B cell (primary cell): ENCODE data around the gene IRF8. TPM values are rescaled to one million over a fixed set of nuclear protein-coding genes. Genes with fewer than 3 reads are reported as not detected.

ENCODE experiments used
- ATAC-seq: fragments of 200-7000 bp; cut with Tn5 transposase; one replicate; pipeline ENCODE4 v1.10.0; 2021; ENCODE audit warnings: low read depth, mild to moderate bottlenecking, moderate number of reproducible peaks, moderate library complexity
- CTCF ChIA-PET: fragments of 350-600 bp; sonication (Branson Sonifier 250); formaldehyde crosslinking; loops from one replicate; lab custom pipeline; 2021; ENCODE audit warnings: antibody characterized with exemption, inconsistent platforms; lab: Charles Lee
- POLR2A ChIA-PET: fragments of 350-600 bp; sonication (Branson Sonifier 250); formaldehyde crosslinking; loops from one replicate; lab custom pipeline; 2021; ENCODE audit warnings: antibody characterized with exemption; lab: Charles Lee
- DNase-seq: peaks from one replicate; pipeline ENCODE4 v3.0.0; 2013
- H2AFZ ChIP-seq: 2 replicates; pipeline ENCODE4 v1.6.1; 2012; ENCODE audit warnings: mild to moderate bottlenecking, low read depth, low read length; ENCODE audit not compliant: insufficient read depth, poor library complexity, severe bottlenecking
- H3K27ac ChIP-seq, 2 donors: 1 replicate in 1 of 2; 2 replicates in 1 of 2; pipeline ENCODE4 v1.5.1; 2012 to 2013; ENCODE audit warnings: low read length in 2 of 2, mild to moderate bottlenecking in 2 of 2, moderate library complexity in 1 of 2
- H3K27me3 ChIP-seq, 4 experiments: fragments of 200-600 bp in 1 of 4; sonication (generic) in 1 of 4; replicated peaks in 1 of 4; 1 replicate in 2 of 4; 2 replicates in 2 of 4; pipeline versions ENCODE4 v1.6.1 to v1.7.0; 2013 to 2016; ENCODE audit warnings: low read length in 3 of 4, mild to moderate bottlenecking in 2 of 4, mixed read lengths in 1 of 4, moderate library complexity in 1 of 4; ENCODE audit not compliant: insufficient read depth in 4 of 4, control insufficient read depth in 3 of 4; ENCODE audit errors: control extremely low read depth in 1 of 4
- H3K36me3 ChIP-seq, 2 experiments: replicated peaks in 1 of 2; 1 replicate in 1 of 2; 2 replicates in 1 of 2; pipeline versions ENCODE4 v1.6.1 to v1.7.1; 2013; ENCODE audit warnings: low read length in 1 of 2; ENCODE audit not compliant: insufficient read depth in 2 of 2, control insufficient read depth in 1 of 2; ENCODE audit errors: control extremely low read depth in 1 of 2, extremely low read depth in 1 of 2
- H3K4me1 ChIP-seq, 2 donors: fragments of 200-600 bp in 1 of 2; sonication (generic) in 1 of 2; 1 replicate in 1 of 2; 2 replicates in 1 of 2; pipeline versions ENCODE4 v1.5.1 to v1.6.1; 2013 to 2017; ENCODE audit warnings: low read length in 2 of 2; ENCODE audit not compliant: control insufficient read depth in 2 of 2, insufficient read depth in 2 of 2
- H3K4me2 ChIP-seq: replicated peaks from 2 replicates; pipeline ENCODE3; 2012; ENCODE audit warnings: mild to moderate bottlenecking, low read depth, low read length; ENCODE audit not compliant: poor library complexity, severe bottlenecking
- H3K4me3 ChIP-seq, 5 experiments: fragments of 200-600 bp in 1 of 5; sonication (generic) in 1 of 5; 1 replicate in 3 of 5; 2 replicates in 2 of 5; pipeline versions ENCODE4 v1.5.1 to v1.7.0; 2011 to 2016; ENCODE audit warnings: low read length in 4 of 5, mild to moderate bottlenecking in 4 of 5, low read depth in 2 of 5, control low read depth in 1 of 5, moderate library complexity in 1 of 5; ENCODE audit not compliant: insufficient read depth in 1 of 5; ENCODE audit errors: control extremely low read depth in 1 of 5, extremely low read depth in 1 of 5
- H3K79me2 ChIP-seq: fragments of 200-600 bp; sonication (generic); one replicate; pipeline ENCODE4 v1.6.0; 2016; ENCODE audit warnings: low read length; ENCODE audit not compliant: control insufficient read depth, insufficient read depth
- H3K9ac ChIP-seq: fragments of 200-600 bp; sonication (generic); 2 replicates; pipeline ENCODE4 v1.6.1; 2017; ENCODE audit warnings: mild to moderate bottlenecking, low read length, moderate library complexity
- H3K9me3 ChIP-seq, 3 donors: one replicate each; pipeline versions ENCODE4 v1.6.1 to v1.7.1; 2013; ENCODE audit warnings: low read length in 2 of 3; ENCODE audit not compliant: control insufficient read depth in 2 of 3, insufficient read depth in 1 of 3; ENCODE audit errors: control extremely low read depth in 1 of 3
- H4K20me1 ChIP-seq: 2 replicates; pipeline ENCODE4 v1.6.0; 2012; ENCODE audit warnings: mild to moderate bottlenecking, low read length; ENCODE audit not compliant: insufficient read depth, control insufficient read depth, poor library complexity, severe bottlenecking
- H3K27ac Mint-ChIP-seq: one replicate; pipeline ENCODE4 v1.8.0; 2021; ENCODE audit warnings: mixed read lengths
- H3K27me3 Mint-ChIP-seq: one replicate; pipeline ENCODE4 v1.8.0; 2021; ENCODE audit warnings: mixed read lengths
- H3K4me1 Mint-ChIP-seq: one replicate; pipeline ENCODE4 v1.8.0; 2021; ENCODE audit warnings: mixed read lengths
- H3K4me3 Mint-ChIP-seq: one replicate; pipeline ENCODE4 v1.8.0; 2021; ENCODE audit warnings: mixed read lengths
- H3K9me3 Mint-ChIP-seq: one replicate; pipeline ENCODE4 v1.8.0; 2022; ENCODE audit warnings: mixed read lengths; ENCODE audit not compliant: insufficient read depth
- CTCF ChIP-seq: fragments of 200-600 bp; IDR thresholded peaks from one replicate; pipeline ENCODE4 v1.8.0; 2022; ENCODE audit warnings: antibody characterized with exemption, mild to moderate bottlenecking
- EZH2 ChIP-seq: IDR thresholded peaks from 2 replicates; pipeline ENCODE4 v1.6.1; 2012; ENCODE audit warnings: borderline replicate concordance, low read depth, mild to moderate bottlenecking, moderate library complexity, low read length; ENCODE audit not compliant: insufficient read depth, poor library complexity, severe bottlenecking
- WGBS: methylation state at CpG from one replicate; pipeline ENCODE4 v1.1.5; 2013; ENCODE audit warnings: missing lambda C conversion rate; ENCODE audit not compliant: insufficient coverage; 5-methylcytosine and 5-hydroxymethylcytosine counted together
- intact Hi-C: fragments of 100-400 bp; cut with micrococcal nuclease; formaldehyde crosslinking; loops from one replicate; pipeline ENCODE4 v1.10.0; 2022
- polyA plus RNA-seq: library from polyadenylated mRNA; depleted of rRNA; stranded (reverse); fragments of >200 nt; gene quantifications from 2 replicates; pipeline ENCODE4 v1.2.3, GENCODE V29; 2012
- total RNA-seq, 2 donors: library from RNA; stranded (reverse); fragments of 120-200 nt in 1 of 2; gene quantifications; 1 replicate in 1 of 2; 2 replicates in 1 of 2; pipeline versions ENCODE4 v1.2.3 to v1.2.4, GENCODE V29; 2013 to 2022

IRF8 gene
- total and polyA plus RNA-seq, 2 donors (not counting 1 experiment from before 2014, with no cell fraction given): 309 to 332 TPM

GRCh38 chr16:85900027-85900792, 1.2 kb downstream of the IRF8 start:
- ATAC-seq (no peak), DNase-seq (peak; percentile 67)
- Histone ChIP-seq H3K27me3 (no peaks in the 10 kb centered on the region), H3K36me3 (peaks cover 2 to 54% of the 10 kb centered on the region in 2 experiments), H3K4me1 (peaks cover 55 to 58% of the 10 kb centered on the region in 2 donors), H2AFZ (no peak overlapping the region), H3K4me3 (peak overlapping the region; percentile 77 to 99 (median 88)), H3K4me2 (peak overlapping the region; percentile 82), H3K9ac (peak overlapping the region; percentile 94), H4K20me1 (peaks cover 32% of the 10 kb centered on the region), H3K9me3 (no peaks in the 10 kb centered on the region), H3K79me2 (peaks cover 74% of the 10 kb centered on the region), H3K27ac (peak overlapping the region; percentile 93 to 97)
- H3K9me3 Mint-ChIP-seq: no peaks in the 10 kb centered on the region
- ChIA-PET CTCF (interaction anchor here (0.6 to 14.4 kb wide), 10 partner anchors 10 to 117 kb away, joined by 3 to 364 read pairs (median 8); no protein-coding TSS in a partner anchor), POLR2A (interaction anchor here (0.5 to 3.5 kb wide), 15 partner anchors 9 to 1867 kb away, joined by 3 to 16 read pairs (median 4); no protein-coding TSS in a partner anchor)
- TF ChIP-seq CTCF (no peak), EZH2 (no peak)
- peaks cover 68% of the 10 kb centered on the region for H3K4me1 Mint-ChIP-seq
- intact Hi-C loops: loop anchor here (2.0 to 5.0 kb wide), 2 partner anchors 17 to 143 kb away; no protein-coding TSS in a partner anchor
- 7% methylated on average over 14 of the region's 17 CpGs for WGBS
- peak overlapping the region; percentile 92 for H3K4me3 Mint-ChIP-seq
- peak overlapping the region; percentile 98 for H3K27ac Mint-ChIP-seq
- H3K27me3 Mint-ChIP-seq: no peaks in the 10 kb centered on the region

GRCh38 chr16:85901110-85901509, 2.1 kb downstream of the IRF8 start:
- peaks cover 2 to 63% of the 10 kb centered on the region in 2 experiments for H3K36me3 ChIP-seq
- TF ChIP-seq CTCF (no peak), EZH2 (no peak)
- H3K4me2 ChIP-seq: peak overlapping the region; percentile 82
- H2AFZ ChIP-seq: no peak overlapping the region
- H3K9me3 ChIP-seq: no peaks in the 10 kb centered on the region
- H3K27me3 ChIP-seq: no peaks in the 10 kb centered on the region
- peak overlapping the region; percentile 94 for H3K9ac ChIP-seq
- H3K79me2 ChIP-seq: peaks cover 83% of the 10 kb centered on the region
- ChIA-PET CTCF (interaction anchor here (0.6 to 14.4 kb wide), 6 partner anchors 14 to 116 kb away, joined by 3 to 364 read pairs (median 26); no protein-coding TSS in a partner anchor), POLR2A (interaction anchor here (1.1 to 3.5 kb wide), 5 partner anchors 16 to 79 kb away, joined by 4 to 16 read pairs (median 4); no protein-coding TSS in a partner anchor)
- H3K4me3 Mint-ChIP-seq: peak overlapping the region; percentile 92
- H3K27ac ChIP-seq: peak overlapping the region; percentile 93 to 97
- DNase-seq (no peak), ATAC-seq (no peak)
- WGBS: 57% methylated on average over 4 of the region's 4 CpGs
- no peaks in the 10 kb centered on the region for H3K9me3 Mint-ChIP-seq
- H3K4me3 ChIP-seq: peak overlapping the region; percentile 77 to 99 (median 88)
- peaks cover 37% of the 10 kb centered on the region for H4K20me1 ChIP-seq
- peaks cover 64 to 67% of the 10 kb centered on the region in 2 donors for H3K4me1 ChIP-seq
- intact Hi-C loops: loop anchor here (2.0 to 5.0 kb wide), 2 partner anchors 16 to 144 kb away; no protein-coding TSS in a partner anchor
- H3K27me3 Mint-ChIP-seq: no peaks in the 10 kb centered on the region
- H3K27ac Mint-ChIP-seq: peak overlapping the region; percentile 98
- H3K4me1 Mint-ChIP-seq: peaks cover 77% of the 10 kb centered on the region
